Coronary artery (tissue), 2 donors: ENCODE data around the gene RBM8A.

ENCODE experiments used
- DNase-seq: peaks from one replicate; pipeline ENCODE4 v3.0.0-alpha.2; 2017; ENCODE audit warnings: low spot score
- H3K27ac ChIP-seq, 2 donors: fragments of 200-600 bp; sonication (generic); one replicate each; pipeline ENCODE4 v1.5.1; 2016 to 2019
- H3K4me3 ChIP-seq: fragments of 200-600 bp; sonication (generic); 2 replicates; pipeline ENCODE4 v1.5.1; 2016; ENCODE audit warnings: mild to moderate bottlenecking, moderate library complexity
- TF ChIP-seq, protein P1 (sequence below): fragments of 200-600 bp; sonication (generic); IDR thresholded peaks from one replicate; pipeline ENCODE4 v1.5.1; 2019; ENCODE audit warnings: antibody characterized with exemption

The RBM8A gene

DNA sequence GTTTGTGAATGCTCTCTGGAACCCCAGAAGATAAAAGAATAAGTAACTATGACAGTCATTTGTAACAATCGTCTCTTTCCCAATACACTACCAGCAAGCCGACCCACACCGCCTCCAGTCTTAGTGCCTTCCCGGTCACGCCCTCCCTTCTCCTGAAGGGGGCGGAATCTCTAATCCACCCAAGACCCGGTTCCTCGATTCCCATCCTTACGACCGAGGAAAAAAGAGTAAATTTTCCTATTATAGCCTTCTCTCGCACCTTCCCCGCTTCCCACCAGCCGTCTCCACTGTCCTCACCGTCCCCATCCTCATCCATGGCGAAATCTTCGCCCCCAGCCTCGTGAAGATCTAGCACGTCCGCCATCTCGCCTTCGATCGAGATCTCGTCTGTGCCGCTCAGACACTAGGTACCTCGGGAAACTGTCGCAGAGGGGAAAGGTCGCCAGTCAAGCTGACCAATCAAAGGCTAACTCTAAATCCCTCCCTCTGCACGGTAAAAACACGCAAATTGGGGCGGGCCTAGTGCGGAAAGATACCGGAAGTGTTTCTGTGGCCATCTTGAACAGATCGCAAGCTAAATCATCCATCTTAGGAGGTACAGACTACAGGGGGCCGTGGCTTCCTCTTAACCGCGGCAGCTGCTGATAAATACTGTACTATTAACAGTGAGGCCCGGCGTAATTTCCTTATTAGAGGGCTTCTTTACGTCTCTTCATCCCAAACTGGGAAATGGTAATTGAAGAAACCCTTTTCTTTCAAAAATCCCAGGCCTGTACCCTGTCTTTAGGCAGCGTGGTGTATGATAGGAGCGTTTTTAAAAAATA lies at the start of gene RBM8A:
TSS of gene RBM8A (minus strand) at position 422 of the 824 bp plus-strand sequence. CDS start at position 364, 58 bp downstream.
- TF ChIP-seq, protein P1, sequence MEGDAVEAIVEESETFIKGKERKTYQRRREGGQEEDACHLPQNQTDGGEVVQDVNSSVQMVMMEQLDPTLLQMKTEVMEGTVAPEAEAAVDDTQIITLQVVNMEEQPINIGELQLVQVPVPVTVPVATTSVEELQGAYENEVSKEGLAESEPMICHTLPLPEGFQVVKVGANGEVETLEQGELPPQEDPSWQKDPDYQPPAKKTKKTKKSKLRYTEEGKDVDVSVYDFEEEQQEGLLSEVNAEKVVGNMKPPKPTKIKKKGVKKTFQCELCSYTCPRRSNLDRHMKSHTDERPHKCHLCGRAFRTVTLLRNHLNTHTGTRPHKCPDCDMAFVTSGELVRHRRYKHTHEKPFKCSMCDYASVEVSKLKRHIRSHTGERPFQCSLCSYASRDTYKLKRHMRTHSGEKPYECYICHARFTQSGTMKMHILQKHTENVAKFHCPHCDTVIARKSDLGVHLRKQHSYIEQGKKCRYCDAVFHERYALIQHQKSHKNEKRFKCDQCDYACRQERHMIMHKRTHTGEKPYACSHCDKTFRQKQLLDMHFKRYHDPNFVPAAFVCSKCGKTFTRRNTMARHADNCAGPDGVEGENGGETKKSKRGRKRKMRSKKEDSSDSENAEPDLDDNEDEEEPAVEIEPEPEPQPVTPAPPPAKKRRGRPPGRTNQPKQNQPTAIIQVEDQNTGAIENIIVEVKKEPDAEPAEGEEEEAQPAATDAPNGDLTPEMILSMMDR, result peak; percentile 39
- Histone ChIP-seq H3K4me3 (peak within 1 kb of the TSS; percentile 83), H3K27ac (peak within 1 kb of the TSS; percentile 92 to 95)
- DNase-seq, result peak; percentile 97

DNA sequence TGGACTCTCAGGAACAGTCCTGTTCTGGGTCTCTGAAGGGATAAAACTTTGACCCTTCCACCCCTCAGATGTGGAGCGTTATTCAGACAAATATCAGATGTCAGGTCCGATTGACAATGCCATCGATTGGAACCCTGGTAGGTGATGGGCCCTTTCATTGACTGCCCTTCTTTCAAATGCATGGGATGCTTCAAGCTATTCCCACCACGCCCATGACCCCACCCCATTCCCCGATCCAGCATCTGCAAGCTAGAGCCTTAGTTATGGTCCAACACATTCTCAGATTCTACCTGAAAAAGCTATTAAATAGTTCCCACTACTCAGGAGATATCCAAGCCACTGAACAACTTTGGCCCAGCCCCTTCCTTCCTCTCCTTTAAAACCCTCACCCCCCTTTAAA lies 49.7 kb upstream of the RBM8A start:
- DNase-seq, result no peak
- TF ChIP-seq, protein P1, result no peak
- no peak overlapping the region for H3K4me3 ChIP-seq
- H3K27ac ChIP-seq, result peak overlapping the region; percentile 95 to 99

DNA sequence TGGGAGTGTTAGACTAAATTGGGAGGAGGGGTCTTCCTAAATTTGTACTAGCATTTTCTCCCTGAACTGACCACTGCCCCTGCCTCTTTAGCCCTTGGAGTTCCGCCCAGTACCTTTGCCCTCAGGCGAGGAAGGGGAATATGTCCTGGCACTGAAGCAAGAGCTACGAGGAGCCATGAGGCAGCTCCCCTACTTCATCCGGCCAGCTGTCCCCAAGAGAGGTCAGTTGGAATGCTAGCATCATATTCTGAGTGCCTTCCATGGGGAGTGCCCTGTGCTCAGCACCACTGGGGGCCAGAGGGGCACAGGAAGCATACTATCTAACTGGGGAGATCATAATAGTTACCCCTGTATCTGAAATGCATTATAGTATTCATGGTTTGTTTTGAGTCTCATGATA lies 47.9 kb upstream of the RBM8A start:
- peak; percentile 57 for DNase-seq
- H3K27ac ChIP-seq, result no peak overlapping the region
- no peak overlapping the region for H3K4me3 ChIP-seq
- TF ChIP-seq, protein P1, result no peak

DNA sequence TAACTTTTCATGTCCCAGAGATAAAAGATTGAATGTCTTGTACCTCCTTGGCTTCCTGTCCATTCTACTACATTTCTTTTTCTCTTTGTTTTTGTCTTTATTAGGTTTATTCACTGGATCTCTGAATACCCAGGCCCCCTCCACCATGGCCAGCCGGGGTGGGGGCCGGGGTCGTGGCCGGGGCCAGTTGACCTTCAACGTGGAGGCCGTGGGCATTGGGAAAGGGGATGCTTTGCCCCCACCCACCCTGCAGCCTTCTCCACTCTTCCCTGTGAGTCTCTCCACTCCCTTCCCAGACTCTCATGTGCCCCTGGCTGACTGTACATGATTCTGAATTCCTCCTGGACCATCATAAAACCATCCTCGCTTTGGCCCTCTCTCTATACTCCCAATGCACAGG lies 47.4 kb upstream of the RBM8A start:
- DNase-seq, result peak; percentile 41
- no peak overlapping the region for H3K27ac ChIP-seq

DNA sequence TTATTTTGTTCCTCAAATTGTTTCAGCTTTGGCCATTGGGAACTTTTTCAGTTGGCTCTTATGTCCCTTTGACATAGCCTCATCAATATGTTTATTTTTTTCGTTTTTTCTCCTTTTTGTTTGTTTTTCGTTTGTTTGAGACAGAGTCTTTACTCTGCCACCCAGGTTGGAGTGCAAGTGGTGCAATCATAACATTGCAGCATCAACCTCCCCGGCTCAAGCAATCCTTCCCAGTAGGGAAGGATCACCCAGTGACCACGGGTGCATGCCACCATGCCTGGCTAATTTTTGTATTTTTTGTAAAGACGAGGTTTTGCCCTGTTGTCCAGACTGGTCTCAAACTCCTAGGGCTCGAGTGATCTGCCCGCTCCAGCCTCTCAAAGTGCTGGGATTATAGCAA lies 45.3 kb upstream of the RBM8A start:
- no peak overlapping the region for H3K4me3 ChIP-seq
- TF ChIP-seq, protein P1, result no peak
- H3K27ac ChIP-seq, result no peak overlapping the region
- no peak for DNase-seq

More for the DNA sequence above, 47.4 kb upstream of the RBM8A start:
- TF ChIP-seq, protein P1, result no peak
- no peak overlapping the region for H3K4me3 ChIP-seq

DNA sequence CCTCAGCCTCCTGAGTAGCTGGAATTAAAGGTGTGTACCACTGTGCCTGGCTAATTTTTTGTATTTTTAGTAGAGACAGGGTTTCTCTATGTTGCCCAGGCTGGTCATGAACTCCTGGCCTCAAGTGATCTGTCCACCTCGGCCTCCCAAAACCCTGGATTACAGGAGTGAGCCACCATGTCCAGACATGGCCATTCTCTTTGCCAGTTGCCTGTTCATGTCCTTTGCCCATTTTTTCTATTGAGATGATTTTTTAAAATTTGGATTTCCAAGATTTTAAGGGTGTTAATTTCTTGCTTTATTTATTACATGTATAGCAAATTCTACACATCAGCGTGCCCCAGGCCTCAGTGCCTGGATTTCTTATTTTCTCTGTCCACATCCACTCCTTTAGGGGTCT lies 40.0 kb upstream of the RBM8A start:
- DNase-seq, result no peak
- Histone ChIP-seq H3K4me3 (no peak overlapping the region), H3K27ac (no peak overlapping the region)
- TF ChIP-seq, protein P1, result no peak
